NCI-H2081 treated with DMSO at 0.1 percent for 48 hours (cell line): Measurements from ENCODE around the gene DCXR.

Source experiments
- DNase-seq: peaks from one replicate; lab custom pipeline; 2025; lab: John Stamatoyannopoulos, UW

DCXR gene

GRCh38 chr17:82010575-82011525 is 26.6 kb downstream of the DCXR start:
- DNase-seq: no peak

GRCh38 chr17:82009413-82009812 is 28.1 kb downstream of the DCXR start:
- DNase-seq: no peak

GRCh38 chr17:82008941-82009405 is 28.5 kb downstream of the DCXR start:
- DNase-seq: no peak

GRCh38 chr17:82008258-82008940 is 29.1 kb downstream of the DCXR start:
- no peak for DNase-seq

- DNase-seq: no peak
These were observed 29.8 kb downstream of the DCXR start for GRCh38 chr17:82007495-82008257.

- no peak for DNase-seq
These were observed 30.3 kb downstream of the DCXR start for GRCh38 chr17:82007228-82007494.

GRCh38 chr17:82006468-82007227 is 30.8 kb downstream of the DCXR start:
- DNase-seq: no peak

GRCh38 chr17:82005701-82006348 is 31.7 kb downstream of the DCXR start:
- no peak for DNase-seq

GRCh38 chr17:82004517-82005455 is 32.7 kb downstream of the DCXR start:
- DNase-seq: no peak

- DNase-seq: no peak
These were observed 33.8 kb downstream of the DCXR start for GRCh38 chr17:82003411-82004381.

GRCh38 chr17:82001571-82002056 is 35.9 kb downstream of the DCXR start:
- DNase-seq: no peak

GRCh38 chr17:82000803-82001570 is 36.5 kb downstream of the DCXR start:
- DNase-seq: no peak

- DNase-seq: no peak
These were observed 37.3 kb downstream of the DCXR start for GRCh38 chr17:81999976-82000802.

- no peak for DNase-seq
These were observed 37.9 kb downstream of the DCXR start for GRCh38 chr17:81999587-81999975.

GRCh38 chr17:81998691-81999438 is 38.6 kb downstream of the DCXR start:
- no peak for DNase-seq

GRCh38 chr17:81998212-81998611 is 39.3 kb downstream of the DCXR start:
- no peak for DNase-seq
